Measurements from ENCODE around the gene FRYL.
"Not testable (repeated sequence)": the region's sequence is repeated elsewhere in the genome, so short reads cannot be mapped to it uniquely, and the experiment has no call there.

The FRYL gene

DNA sequence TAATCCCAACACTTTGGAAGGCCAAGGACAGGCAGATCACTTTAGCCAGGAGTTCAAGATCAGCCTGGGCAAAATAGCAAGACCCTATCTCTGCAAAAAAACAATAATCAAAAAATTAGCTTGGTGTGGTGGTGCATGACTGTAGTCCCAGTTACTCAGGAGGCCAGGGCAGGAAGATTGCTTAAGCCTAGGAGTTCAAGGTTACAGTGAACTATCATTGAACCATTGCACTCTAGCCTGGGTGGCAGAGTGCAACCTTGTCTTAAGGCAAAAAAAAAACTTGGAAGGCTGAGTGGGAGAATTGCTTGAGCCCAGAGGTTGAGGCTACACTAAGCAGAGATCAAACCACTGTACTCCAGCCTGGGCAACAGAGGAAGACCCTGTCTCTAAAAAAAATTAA is 5.2 kb upstream of the FRYL start:
- no peak for ATAC-seq

DNA sequence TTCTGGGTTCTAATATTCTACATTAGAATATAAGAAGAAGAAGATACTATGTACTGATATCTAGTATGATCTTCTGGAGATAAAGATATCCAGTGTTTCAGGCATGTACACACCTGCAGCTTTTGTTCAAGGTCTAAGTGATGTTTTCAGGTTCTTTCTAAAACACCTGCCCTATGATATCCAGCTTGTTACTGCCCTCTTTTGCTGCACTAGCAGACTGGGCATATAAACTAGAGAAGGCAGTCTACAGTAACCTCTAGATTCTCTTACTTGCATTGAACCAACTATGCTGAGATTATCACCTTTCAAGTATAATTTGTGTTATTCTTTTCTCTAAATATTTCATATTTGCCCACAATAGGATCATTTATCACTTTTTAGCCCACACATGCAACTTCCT is 1.9 kb upstream of the FRYL start:
- DNase-seq (no peak), ATAC-seq (no peak)

More for the DNA sequence above, 5.2 kb upstream of the FRYL start:
- no peak for DNase-seq

GRCh38 chr4:48780865-48781214 is 761 bp upstream of the FRYL start:
- peak; percentile 36 for DNase-seq
- no peak for ATAC-seq

- DNase-seq (peak; percentile 71), ATAC-seq (peak; percentile 14)
Measured at GRCh38 chr4:48779095-48779997, 733 bp downstream of the FRYL start.

DNA sequence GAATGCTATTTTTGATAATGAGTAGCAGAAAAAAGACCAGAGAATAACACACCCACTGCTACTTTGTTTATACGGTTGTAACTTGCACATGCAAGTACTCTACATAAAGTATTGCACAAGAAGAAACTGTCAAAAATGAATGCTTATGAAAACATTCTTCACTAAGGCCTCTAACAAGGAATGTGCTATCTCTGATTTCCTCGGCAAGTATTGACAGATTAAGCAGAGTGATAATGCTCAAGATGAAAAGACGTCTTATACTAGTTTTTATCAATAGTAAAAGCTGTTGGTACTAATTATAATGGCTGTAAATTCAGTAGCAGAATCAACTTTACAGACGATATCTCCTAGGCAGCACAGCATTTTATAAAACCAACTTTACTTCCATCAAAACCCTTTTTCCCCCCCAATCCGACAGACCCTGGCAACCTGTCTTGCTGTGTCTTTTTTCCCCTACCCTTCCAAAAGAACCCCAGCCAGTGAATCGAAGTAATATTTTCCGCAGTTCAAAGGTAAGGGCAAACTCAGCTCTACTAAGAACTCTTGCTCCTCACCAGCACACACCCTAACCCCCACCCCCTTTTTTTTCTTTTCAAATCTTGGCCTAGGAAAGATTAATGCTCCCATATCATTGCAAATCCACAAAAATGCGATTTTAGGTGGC is 1.5 kb downstream of the FRYL start:
- DNase-seq (no peak), ATAC-seq (no peak)

- ATAC-seq (no peak), DNase-seq (no peak)
Measured at GRCh38 chr4:48777739-48778138, 2.3 kb downstream of the FRYL start.

GRCh38 chr4:48774760-48775710 is 5.0 kb downstream of the FRYL start:
- ATAC-seq (no peak), DNase-seq (no peak)

GRCh38 chr4:48772556-48772955 is 7.5 kb downstream of the FRYL start:
- no peak for ATAC-seq
- no peak for DNase-seq

- DNase-seq (no peak), ATAC-seq (peak; percentile 73)
Measured at GRCh38 chr4:48767055-48767929, 12.8 kb downstream of the FRYL start.

DNA sequence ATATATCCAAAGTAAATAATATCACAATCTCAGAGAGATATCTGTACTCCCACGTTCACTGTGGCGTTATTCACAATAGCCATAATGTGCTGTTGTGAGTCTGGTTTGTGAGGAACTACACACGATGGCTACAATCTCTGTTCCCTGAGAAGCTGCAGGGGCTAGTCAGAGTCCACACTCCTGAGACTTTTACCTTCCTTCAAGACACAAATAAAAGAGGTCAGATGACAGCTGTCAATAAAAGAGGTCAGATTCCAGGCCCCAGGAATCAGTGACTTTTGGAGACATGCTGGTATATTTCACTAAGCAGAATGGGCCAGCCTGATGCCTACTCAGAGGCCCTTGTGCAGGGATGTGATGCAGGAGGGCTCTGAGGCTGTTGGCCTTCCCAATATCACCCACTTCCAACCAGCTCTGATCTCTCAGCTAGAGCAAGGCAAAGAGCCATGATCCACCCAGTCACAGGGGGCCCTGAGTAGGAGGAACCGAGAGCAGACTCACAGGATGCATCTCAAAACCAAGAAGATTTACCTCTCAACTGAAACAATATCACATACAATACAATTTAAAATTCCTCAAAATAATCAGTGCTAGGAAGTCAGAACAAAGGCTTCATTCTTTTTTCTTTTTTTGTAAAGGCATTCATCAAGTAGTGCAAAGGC is 13.8 kb downstream of the FRYL start:
- ATAC-seq (peak; percentile 43), DNase-seq (no peak)

DNA sequence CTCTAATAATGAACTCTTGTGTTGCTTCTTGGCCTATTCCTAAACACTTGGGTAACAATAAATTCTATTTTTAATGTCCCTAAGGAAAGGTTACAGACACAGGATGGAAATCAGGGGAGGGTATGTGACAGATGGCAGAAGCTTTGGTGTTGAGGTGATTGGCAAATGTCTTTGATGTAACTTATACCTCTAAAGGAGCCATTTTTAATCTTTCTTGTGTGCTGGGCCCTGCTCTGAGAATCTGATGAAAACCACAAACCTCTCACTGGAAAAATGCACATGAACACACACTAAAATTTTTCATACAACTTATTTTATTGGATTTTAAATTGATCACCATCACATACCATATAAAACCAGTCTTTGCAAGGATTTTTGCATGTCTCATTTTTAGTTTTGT is 17.7 kb downstream of the FRYL start:
- no peak for DNase-seq
- no peak for ATAC-seq

DNA sequence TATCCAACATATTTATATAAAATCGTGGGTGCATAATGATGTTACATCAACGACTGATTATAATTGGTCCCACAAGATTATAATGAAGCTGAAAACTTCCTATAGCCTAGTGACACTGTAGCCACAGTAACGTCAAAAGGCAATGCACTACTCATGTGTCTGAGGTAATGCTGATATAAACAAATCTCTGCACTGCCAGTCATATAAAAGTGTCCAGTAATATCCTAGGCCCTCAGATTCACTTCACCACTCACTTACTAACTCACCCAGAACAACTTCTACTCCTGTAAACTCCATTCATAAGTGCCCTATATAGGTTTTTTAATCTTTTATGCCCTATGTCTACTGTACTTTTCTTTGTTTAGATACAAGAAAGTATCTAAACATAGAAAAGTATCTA is 18.8 kb downstream of the FRYL start:
- DNase-seq: no peak
- no peak for ATAC-seq

- DNase-seq, ATAC-seq: not testable (repeated sequence)
Measured at GRCh38 chr4:48758703-48759102, 21.4 kb downstream of the FRYL start.

- DNase-seq (no peak), ATAC-seq (peak; percentile 40)
Measured at GRCh38 chr4:48756689-48757220, 23.3 kb downstream of the FRYL start.

DNA sequence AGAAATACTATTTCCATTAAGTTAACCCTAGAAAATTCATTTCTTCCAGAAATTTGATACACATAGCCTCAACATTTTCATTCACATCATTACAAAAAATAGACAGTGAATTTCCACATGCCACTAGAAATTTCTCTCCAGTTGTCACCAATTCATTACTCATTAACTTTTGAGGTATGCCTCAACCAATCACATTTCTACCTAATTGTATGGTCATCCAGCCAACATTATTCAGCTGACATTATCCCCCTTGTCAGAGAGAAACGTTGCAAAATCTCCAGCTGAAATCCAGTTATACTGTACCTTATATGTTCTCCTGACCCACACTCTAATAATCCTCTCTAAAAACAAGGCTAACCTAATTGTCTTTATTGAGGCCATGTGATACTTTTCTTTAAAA is 24.8 kb downstream of the FRYL start:
- no peak for ATAC-seq
- DNase-seq: no peak

DNA sequence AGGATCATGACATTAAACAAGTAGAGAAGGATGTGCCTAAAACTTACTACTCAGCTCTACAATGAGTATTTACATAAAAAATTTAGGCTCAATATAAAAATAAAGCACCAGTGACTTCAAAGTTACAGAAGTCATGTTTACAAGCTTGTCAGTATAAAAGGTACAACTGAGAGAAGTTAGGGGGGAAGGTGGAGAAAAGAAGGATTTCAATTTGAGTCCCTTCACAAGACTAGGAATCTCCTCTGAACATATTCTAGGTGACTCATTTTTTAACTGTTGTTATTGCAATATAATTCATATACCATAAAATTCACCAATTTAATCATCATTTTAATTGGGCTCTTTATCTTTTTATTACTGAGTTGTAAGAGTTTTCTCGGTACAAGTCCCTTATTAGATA is 26.9 kb downstream of the FRYL start:
- no peak for ATAC-seq
- no peak for DNase-seq

DNA sequence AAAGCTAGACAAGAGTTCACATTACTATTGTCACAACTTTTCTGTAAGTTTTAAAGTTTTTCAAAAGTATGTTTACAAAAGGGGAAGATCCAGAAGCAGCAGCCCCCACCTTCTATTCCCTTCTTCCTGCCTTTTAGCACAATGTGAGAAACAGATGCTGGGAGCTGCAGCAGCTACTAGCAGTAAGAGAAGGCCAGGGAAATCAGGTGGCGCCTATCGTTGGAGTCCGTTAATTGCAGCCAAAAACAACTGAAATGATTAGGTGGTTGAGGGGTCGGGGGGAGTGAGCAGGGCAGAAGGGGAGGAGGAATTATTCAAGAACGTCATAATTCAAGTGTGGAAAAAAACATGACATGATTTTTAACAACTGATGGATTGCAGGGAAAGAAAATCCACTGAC is 27.4 kb downstream of the FRYL start:
- no peak for ATAC-seq
- no peak for DNase-seq

DNA sequence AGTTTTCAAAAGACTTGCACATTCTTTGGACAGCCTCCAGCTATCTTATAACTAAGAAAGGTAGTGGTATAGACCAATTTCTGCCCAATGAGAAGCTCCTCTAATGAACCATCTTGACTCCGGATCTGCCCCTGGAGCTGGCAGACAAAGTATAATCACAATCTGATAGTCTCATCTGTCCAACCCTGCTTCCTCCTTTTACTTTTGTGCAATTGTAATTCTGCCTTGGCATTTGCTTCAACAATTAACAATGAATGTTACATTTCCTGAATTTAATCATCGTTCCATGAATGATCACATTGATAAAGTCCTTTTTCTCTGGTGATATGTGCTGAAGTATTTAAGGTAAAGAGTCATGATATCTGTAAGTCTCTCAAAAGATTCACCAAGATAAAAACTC is 27.8 kb downstream of the FRYL start:
- no peak for DNase-seq
- no peak for ATAC-seq

DNA sequence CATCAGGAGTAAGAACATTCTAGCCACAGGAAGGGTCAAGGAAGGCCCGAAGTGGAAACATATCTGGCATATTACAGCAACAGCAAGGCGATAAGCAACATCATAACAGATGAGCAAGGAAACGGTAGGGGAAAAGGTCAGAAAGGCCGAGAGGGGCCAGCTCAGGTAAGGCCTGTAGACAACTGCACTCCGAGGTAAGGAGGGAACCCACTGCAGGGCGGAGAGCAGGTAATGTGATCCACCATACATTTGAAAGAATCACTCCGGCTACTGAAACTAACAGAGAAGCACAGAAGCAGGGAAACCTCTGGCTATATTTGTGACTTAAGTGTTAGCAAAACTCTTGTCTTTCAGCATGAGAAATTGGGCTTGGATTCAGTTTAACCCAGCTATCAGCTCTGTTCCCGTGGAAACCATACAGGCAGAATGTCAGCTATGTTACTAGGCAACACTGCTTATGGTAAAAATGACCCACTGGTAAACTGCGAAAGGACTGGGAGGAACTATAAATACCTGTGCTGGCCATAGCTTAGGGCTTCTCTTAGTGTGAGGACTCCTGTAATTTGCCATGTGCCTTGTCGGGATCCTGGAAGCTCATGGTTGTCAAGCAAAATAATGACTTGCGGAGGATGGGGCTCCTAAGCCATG is 31.0 kb downstream of the FRYL start:
- no peak for ATAC-seq
- no peak for DNase-seq
